Neural cell (in vitro differentiated cells): ENCODE measurements around the gene MLLT3. TPM values are rescaled to one million over a fixed set of nuclear protein-coding genes. Genes with fewer than 3 reads are reported as not detected.

Source experiments
- H2AFZ ChIP-seq: fragments of 200-600, 300-800 bp; sonication (generic), shearing (Covaris generic); 2 replicates; pipeline ENCODE4 v1.6.0; 2014; ENCODE audit warnings: low read depth, mild to moderate bottlenecking, antibody characterized with exemption, low read length, moderate library complexity
- H3F3A ChIP-seq: fragments of 200-600 bp; shearing (Covaris generic); 2 replicates; pipeline ENCODE4 v1.6.1; 2016; ENCODE audit warnings: mild to moderate bottlenecking, moderate library complexity, mixed read lengths, antibody characterized with exemption, low read length; ENCODE audit not compliant: insufficient read depth, poor library complexity, severe bottlenecking
- H3K27ac ChIP-seq: fragments of 200-600, 300-800 bp; sonication (generic), shearing (Covaris generic); 2 replicates; pipeline ENCODE4 v1.5.1; 2014; ENCODE audit warnings: mild to moderate bottlenecking, low read length, moderate library complexity
- H3K27me3 ChIP-seq: fragments of 300-800, 200-600 bp; sonication (generic), shearing (Covaris generic); 2 replicates; pipeline ENCODE4 v1.6.0; 2014; ENCODE audit warnings: mild to moderate bottlenecking, low read depth, low read length, moderate library complexity; ENCODE audit not compliant: insufficient read depth
- H3K36me3 ChIP-seq: fragments of 300-800, 200-600 bp; sonication (generic), shearing (Covaris generic); 2 replicates; pipeline ENCODE4 v1.5.1; 2014; ENCODE audit warnings: mild to moderate bottlenecking, antibody characterized with exemption, low read length, moderate library complexity; ENCODE audit not compliant: insufficient read depth
- H3K4me2 ChIP-seq: fragments of 300-800, 200-600 bp; sonication (generic), shearing (Covaris generic); 2 replicates; pipeline ENCODE4 v1.6.0; 2014; ENCODE audit warnings: mild to moderate bottlenecking, low read length
- H3K4me3 ChIP-seq: fragments of 300-800, 200-600 bp; sonication (generic), shearing (Covaris generic); 2 replicates; pipeline ENCODE4 v1.5.1; 2014; ENCODE audit warnings: mild to moderate bottlenecking, low read length, moderate library complexity
- H3K79me2 ChIP-seq: fragments of 200-600 bp; shearing (Covaris generic); replicated peaks from 2 replicates; pipeline ENCODE4 v1.6.0; 2014; ENCODE audit warnings: mild to moderate bottlenecking, low read length, moderate library complexity; ENCODE audit not compliant: insufficient read depth
- H3K9ac ChIP-seq: fragments of 300-800, 200-600 bp; sonication (generic), shearing (Covaris generic); 2 replicates; pipeline ENCODE4 v1.6.1; 2016; ENCODE audit warnings: mild to moderate bottlenecking, low read length, mixed read lengths
- H3K9me2 ChIP-seq: fragments of 200-600 bp; shearing (Covaris generic); 2 replicates; pipeline ENCODE4 v1.6.1; 2016; ENCODE audit warnings: mild to moderate bottlenecking, low read length, mixed read lengths; ENCODE audit not compliant: insufficient read depth
- H3K9me3 ChIP-seq: fragments of 200-600, 300-800 bp; sonication (generic), shearing (Covaris generic); 2 replicates; pipeline ENCODE4 v1.6.1; 2016; ENCODE audit warnings: mild to moderate bottlenecking, mixed run types, low read length, moderate library complexity, mixed read lengths
- H4K20me1 ChIP-seq: fragments of 200-600 bp; shearing (Covaris generic); 2 replicates; pipeline ENCODE4 v1.6.1; 2016; ENCODE audit warnings: mild to moderate bottlenecking, mixed run types; ENCODE audit not compliant: insufficient read depth
- EP300 ChIP-seq: fragments of 450-650 bp; conservative IDR thresholded peaks from 2 replicates; pipeline ENCODE4 v1.6.1; 2014; ENCODE audit warnings: antibody characterized with exemption, mild to moderate bottlenecking, moderate library complexity; ENCODE audit not compliant: poor library complexity, severe bottlenecking
- EZH2 ChIP-seq: fragments of 200-600, 300-800 bp; shearing (Covaris generic), sonication (generic); IDR thresholded peaks from 2 replicates; pipeline ENCODE4 v1.6.1; 2014; ENCODE audit warnings: antibody characterized with exemption, low read length, borderline replicate concordance, mild to moderate bottlenecking; ENCODE audit not compliant: insufficient read depth, poor library complexity, severe bottlenecking
- POLR2AphosphoS5 ChIP-seq: IDR thresholded peaks from 2 replicates; pipeline ENCODE4 v1.6.1; 2012
- RAD21 ChIP-seq: fragments of 450-650 bp; conservative IDR thresholded peaks from 2 replicates; pipeline ENCODE4 v1.6.1; 2014; ENCODE audit warnings: antibody characterized with exemption, mild to moderate bottlenecking, moderate library complexity
- SMC3 ChIP-seq: fragments of 450-650 bp; conservative IDR thresholded peaks from 2 replicates; pipeline ENCODE4 v1.6.1; 2014; ENCODE audit warnings: antibody characterized with exemption, mild to moderate bottlenecking, moderate library complexity; ENCODE audit not compliant: poor library complexity
- polyA plus RNA-seq: library from polyadenylated mRNA; depleted of rRNA; stranded (reverse); fragments of >200 nt; gene quantifications from 2 replicates; pipeline ENCODE4 v1.2.3, GENCODE V29; 2014
- TF ChIP-seq, protein P1 (sequence below): IDR thresholded peaks from 2 replicates; pipeline ENCODE4 v1.6.1; 2012; ENCODE audit warnings: borderline replicate concordance
- TF ChIP-seq, protein P2 (sequence below): fragments of 450-650 bp; IDR thresholded peaks from 2 replicates; pipeline ENCODE4 v1.5.1; 2014; ENCODE audit warnings: antibody characterized with exemption, mild to moderate bottlenecking, moderate library complexity; ENCODE audit not compliant: poor library complexity, severe bottlenecking

Gene MLLT3
- polyA plus RNA-seq, 1 donor from 2014 or later = 61.5 TPM

DNA sequence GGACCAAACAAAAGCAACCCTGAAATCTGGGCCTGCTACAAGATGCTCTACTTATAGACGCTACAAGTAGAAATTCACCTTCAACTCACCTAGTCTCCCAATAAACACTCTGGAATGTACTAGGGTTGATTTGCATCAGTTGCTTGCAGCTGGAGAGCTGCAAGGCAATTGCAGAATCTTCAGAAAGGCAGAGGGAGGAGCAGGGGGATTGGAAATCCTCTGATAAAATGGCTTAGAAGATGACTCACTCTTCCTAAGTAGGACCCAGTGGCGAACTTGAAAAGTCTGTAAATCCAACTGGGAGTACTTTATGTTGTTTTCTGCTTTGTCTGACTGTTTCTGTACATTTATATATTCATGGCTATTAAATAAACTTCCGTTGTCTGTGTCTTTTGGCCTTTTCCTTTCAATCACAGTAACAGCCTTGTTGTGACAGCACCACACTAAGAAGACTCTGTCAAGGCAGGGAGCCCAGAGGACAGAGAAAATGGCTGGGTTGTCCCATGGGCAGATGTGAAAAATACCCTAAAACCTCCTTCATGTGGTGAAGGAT, 14.7 kb upstream of the MLLT3 start:
- H3K9ac ChIP-seq = no peak overlapping the region
- no peaks in the 10 kb centered on the region for H3K9me2 ChIP-seq
- H2AFZ ChIP-seq = no peak overlapping the region
- no peaks in the 10 kb centered on the region for H3K27me3 ChIP-seq
- no peaks in the 10 kb centered on the region for H4K20me1 ChIP-seq
- no peaks in the 10 kb centered on the region for H3K9me3 ChIP-seq
- H3K27ac ChIP-seq = no peak overlapping the region
- H3K79me2 ChIP-seq = no peaks in the 10 kb centered on the region
- H3K4me2 ChIP-seq = no peak overlapping the region
- no peaks in the 10 kb centered on the region for H3F3A ChIP-seq
- no peak overlapping the region for H3K4me3 ChIP-seq
- peak; percentile 17 for TF ChIP-seq EP300
- peak; percentile 12 for TF ChIP-seq RAD21
- TF ChIP-seq, protein P1, sequence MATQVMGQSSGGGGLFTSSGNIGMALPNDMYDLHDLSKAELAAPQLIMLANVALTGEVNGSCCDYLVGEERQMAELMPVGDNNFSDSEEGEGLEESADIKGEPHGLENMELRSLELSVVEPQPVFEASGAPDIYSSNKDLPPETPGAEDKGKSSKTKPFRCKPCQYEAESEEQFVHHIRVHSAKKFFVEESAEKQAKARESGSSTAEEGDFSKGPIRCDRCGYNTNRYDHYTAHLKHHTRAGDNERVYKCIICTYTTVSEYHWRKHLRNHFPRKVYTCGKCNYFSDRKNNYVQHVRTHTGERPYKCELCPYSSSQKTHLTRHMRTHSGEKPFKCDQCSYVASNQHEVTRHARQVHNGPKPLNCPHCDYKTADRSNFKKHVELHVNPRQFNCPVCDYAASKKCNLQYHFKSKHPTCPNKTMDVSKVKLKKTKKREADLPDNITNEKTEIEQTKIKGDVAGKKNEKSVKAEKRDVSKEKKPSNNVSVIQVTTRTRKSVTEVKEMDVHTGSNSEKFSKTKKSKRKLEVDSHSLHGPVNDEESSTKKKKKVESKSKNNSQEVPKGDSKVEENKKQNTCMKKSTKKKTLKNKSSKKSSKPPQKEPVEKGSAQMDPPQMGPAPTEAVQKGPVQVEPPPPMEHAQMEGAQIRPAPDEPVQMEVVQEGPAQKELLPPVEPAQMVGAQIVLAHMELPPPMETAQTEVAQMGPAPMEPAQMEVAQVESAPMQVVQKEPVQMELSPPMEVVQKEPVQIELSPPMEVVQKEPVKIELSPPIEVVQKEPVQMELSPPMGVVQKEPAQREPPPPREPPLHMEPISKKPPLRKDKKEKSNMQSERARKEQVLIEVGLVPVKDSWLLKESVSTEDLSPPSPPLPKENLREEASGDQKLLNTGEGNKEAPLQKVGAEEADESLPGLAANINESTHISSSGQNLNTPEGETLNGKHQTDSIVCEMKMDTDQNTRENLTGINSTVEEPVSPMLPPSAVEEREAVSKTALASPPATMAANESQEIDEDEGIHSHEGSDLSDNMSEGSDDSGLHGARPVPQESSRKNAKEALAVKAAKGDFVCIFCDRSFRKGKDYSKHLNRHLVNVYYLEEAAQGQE = no peak
- no peaks in the 10 kb centered on the region for H3K36me3 ChIP-seq

DNA sequence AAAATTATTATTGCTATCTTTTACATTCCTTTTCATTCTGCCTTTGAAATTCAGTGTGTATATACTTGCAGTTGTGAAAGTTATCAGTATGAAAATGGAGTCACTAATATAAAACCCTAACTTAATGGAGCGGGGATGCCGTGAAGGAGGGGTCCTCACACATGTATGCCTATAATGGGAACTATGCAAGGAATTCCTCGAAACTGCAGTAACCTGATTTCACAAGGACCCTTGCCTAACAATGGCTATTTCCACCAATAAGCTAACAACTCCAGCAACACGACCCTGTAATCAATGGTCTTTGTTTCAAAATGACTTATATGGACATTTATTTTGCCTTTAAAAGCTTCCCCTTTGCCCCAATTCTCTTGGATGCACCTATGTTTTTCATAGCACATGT, 12.6 kb upstream of the MLLT3 start:
- H3K79me2 ChIP-seq = no peaks in the 10 kb centered on the region
- H3K27me3 ChIP-seq = no peaks in the 10 kb centered on the region
- H3K4me2 ChIP-seq = no peak overlapping the region
- H4K20me1 ChIP-seq = no peaks in the 10 kb centered on the region
- H3K9me3 ChIP-seq = no peaks in the 10 kb centered on the region
- H3K9me2 ChIP-seq = no peaks in the 10 kb centered on the region
- no peaks in the 10 kb centered on the region for H3K36me3 ChIP-seq
- no peak overlapping the region for H3K4me3 ChIP-seq
- H3F3A ChIP-seq = no peaks in the 10 kb centered on the region
- H3K27ac ChIP-seq = no peak overlapping the region
- no peak for TF ChIP-seq EZH2
- TF ChIP-seq EP300 = no peak
- TF ChIP-seq, protein P2, sequence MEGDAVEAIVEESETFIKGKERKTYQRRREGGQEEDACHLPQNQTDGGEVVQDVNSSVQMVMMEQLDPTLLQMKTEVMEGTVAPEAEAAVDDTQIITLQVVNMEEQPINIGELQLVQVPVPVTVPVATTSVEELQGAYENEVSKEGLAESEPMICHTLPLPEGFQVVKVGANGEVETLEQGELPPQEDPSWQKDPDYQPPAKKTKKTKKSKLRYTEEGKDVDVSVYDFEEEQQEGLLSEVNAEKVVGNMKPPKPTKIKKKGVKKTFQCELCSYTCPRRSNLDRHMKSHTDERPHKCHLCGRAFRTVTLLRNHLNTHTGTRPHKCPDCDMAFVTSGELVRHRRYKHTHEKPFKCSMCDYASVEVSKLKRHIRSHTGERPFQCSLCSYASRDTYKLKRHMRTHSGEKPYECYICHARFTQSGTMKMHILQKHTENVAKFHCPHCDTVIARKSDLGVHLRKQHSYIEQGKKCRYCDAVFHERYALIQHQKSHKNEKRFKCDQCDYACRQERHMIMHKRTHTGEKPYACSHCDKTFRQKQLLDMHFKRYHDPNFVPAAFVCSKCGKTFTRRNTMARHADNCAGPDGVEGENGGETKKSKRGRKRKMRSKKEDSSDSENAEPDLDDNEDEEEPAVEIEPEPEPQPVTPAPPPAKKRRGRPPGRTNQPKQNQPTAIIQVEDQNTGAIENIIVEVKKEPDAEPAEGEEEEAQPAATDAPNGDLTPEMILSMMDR = no peak
- TF ChIP-seq POLR2AphosphoS5 = no peak
- TF ChIP-seq, protein P1 = no peak
- TF ChIP-seq SMC3 = no peak
- no peak for TF ChIP-seq RAD21
- no peak overlapping the region for H2AFZ ChIP-seq
- no peak overlapping the region for H3K9ac ChIP-seq
